ENCODE measurements around the gene MYOC.
"Not testable (repeated sequence)": the region's sequence is repeated elsewhere in the genome, so short reads cannot be mapped to it uniquely, and the experiment has no call there.

Gene MYOC

GRCh38 chr1:171652234-171652822, at the start of gene MYOC:
Gene MYOC, minus strand, starts transcription at chr1:171652688. Its CDS starts 77 bp downstream, at chr1:171652611.
- DNase-seq = no peak

DNA sequence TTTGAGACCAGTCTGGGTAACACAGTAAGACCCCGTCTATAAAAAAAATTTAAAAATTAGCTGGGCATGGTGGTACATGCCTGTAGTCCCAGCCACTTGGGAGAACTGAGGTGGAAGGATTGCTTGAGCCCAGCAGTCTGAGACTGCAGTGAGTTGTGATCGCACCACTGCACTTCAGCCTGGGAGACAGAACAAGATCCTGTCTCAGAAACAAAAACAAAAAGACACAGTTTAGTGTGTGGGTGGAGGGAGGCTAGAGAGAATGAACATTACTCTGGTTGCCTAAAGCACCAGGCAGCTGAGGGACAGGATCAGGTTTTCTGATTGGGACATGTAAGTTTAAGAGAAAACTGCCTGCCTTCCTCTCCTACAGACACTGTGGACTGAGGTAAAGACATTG, 47.0 kb upstream of the MYOC start:
- DNase-seq = no peak

DNA sequence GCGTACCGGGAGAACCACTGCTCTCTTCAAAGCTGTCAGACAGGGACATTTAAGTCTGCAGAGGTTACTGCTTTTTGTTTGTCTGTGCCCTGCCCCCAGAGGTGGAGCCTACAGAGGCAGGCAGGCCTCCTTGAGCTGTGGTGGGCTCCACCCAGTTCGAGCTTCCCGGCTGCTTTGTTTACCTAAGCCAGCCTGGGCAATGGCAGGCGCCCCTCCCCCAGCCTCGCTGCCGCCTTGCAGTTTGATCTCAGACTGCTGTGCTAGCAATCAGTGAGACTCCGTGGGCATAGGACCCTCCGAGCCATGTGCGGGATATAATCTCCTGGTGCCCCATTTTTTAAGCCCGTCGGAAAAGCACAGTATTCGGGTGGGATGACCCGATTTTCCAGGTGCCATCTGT, 43.3 kb upstream of the MYOC start:
- DNase-seq = not testable (repeated sequence)

- not testable (repeated sequence) for DNase-seq
Observed at GRCh38 chr1:171693541-171693940, 41.1 kb upstream of the MYOC start.

DNA sequence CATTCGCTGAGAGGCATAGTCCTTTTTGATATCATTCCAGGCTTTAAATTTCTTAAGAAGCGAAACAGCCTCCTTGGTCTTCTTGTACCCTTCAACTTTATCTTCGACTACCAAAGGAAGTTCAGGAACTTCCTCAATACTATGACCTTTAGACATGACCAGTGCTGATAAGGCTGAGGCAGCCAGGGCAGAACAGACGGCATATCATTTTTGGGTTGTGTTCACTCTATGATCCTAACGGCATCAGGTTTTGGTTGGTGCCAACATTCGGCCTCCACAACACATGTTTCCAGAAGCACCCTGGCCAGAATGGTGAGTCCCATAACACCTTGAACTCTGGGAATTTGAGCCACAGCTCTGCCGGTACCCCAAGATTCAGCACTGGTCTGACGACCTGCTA, 31.4 kb upstream of the MYOC start:
- no peak for DNase-seq

DNA sequence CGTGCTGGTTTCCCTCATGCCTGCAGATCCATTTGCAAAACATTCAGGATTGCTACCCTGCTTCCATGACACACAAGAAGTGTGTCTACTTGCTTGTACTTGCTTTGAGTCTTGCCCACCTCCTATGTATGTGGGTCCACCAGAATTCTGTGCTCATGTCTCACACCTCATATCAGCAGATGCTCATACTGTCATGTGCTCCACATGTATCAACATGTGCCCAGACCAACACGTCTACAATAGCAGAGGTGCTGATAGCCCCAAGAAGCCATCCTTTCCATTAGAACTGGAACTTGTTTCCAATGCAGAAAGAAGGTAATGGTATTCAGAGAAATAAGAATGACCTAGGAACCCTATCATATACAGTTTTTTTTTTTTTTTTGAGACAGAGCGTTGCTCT, 27.9 kb upstream of the MYOC start:
- DNase-seq = no peak

GRCh38 chr1:171676823-171677222, 24.3 kb upstream of the MYOC start:
- DNase-seq = no peak

- DNase-seq = no peak
Observed at GRCh38 chr1:171674431-171675405, 22.2 kb upstream of the MYOC start.

DNA sequence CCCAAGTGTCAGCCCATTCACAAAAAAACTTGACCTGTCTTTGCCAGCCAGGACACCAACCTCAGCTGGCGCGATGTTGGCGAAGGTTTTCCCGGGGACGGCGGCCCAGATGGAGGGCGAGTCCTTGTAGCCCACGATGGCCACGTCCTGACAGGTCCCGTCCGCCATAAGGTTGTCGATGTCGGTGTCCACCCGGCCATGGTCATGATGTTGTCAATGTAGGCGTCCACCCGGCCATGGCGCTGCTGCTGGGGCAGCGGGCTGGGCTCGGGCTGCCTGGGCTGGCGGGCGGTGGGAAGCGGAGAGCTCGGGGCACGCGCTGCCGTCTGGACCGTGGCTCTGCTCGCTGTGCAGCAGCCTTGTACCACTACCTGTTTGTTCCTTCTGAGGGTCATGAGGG, 18.3 kb upstream of the MYOC start:
- no peak for DNase-seq

DNA sequence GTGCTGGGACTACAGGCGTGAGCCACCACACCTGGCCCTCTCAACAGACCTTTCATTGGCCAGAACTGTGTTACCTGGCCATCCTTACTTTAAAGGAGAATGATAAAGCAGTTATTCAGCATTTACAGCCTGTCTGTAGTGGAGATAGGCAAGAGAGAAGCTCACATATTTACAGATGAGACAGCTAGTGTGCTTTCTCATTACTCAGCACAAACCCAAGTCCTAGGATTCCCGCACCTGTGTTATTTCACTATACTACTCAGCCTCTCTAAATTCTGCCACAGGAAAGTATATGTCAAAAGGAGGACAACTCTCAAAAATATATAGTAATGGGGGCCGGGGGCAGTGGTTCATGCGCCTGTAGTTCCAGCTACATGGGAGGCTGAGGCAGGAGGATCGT, 15.9 kb upstream of the MYOC start:
- no peak for DNase-seq

DNA sequence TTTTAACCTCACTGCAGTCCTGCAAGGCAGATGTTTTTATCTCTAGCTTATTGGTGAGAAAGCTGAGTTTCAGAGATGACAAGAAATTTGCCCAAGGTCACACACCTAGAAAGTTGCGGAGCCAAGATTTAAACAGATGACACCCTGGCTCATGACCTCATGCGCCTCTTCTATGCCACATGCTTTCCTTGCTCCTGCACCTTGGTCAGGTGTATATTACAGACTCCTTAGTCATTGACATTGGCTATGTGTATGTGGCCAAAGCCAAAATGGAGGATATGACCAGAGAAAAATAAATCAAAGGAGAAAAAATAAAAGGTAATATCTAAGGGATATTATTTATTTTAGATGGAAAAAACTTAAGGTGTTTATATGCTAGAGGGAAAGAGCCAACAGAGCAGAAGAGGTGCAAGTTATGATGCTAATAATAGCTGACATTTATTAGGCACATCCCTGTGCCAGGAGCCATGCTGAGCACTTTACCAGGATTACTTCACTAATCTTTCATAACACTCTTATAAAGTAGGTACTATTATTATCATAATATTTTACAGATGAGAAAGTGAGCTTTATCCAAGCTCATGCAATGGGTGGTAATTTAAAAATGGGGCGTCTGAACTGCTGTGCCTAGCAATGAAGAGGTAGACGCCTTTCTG, 13.8 kb upstream of the MYOC start:
- DNase-seq = no peak

- no peak for DNase-seq
Observed at GRCh38 chr1:171664976-171665375, 12.5 kb upstream of the MYOC start.

- DNase-seq = no peak
Observed at GRCh38 chr1:171663854-171664575, 11.5 kb upstream of the MYOC start.

- DNase-seq = no peak
Observed at GRCh38 chr1:171663036-171663853, 10.8 kb upstream of the MYOC start.

DNA sequence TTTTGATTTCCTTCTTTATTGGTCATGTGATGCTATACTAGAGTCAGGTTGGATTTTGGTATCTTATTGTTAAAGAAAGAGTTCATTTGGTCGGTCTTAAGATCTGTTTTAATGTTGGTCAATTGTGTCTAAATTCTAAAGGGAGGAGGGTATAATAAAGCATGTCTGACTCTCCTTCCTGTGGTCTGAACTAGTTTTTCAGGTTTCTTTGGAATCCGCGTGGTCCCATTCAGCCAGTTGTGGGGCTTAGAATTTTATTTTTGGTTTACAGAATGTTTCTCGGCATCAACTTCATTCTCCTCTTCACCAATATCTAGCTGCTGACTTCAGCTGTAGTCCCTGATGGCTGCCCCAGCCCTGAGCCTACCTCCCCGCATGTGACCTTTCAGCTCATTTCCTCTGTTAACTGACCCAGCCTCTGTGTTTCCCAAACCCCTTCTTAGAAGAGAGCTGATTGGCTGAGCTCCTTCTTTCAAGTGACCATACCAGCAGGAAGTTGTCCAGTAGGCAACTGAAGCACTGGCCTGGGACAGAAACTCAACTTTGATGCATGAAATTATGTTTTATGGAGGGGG, 8.7 kb upstream of the MYOC start:
- no peak for DNase-seq

GRCh38 chr1:171656206-171656605, 3.7 kb upstream of the MYOC start:
- DNase-seq = not testable (repeated sequence)

- no peak for DNase-seq
Observed at GRCh38 chr1:171655746-171656116, 3.2 kb upstream of the MYOC start.

- DNase-seq = peak; percentile 87 to 88
Observed at GRCh38 chr1:171654942-171655745, 2.7 kb upstream of the MYOC start.

DNA sequence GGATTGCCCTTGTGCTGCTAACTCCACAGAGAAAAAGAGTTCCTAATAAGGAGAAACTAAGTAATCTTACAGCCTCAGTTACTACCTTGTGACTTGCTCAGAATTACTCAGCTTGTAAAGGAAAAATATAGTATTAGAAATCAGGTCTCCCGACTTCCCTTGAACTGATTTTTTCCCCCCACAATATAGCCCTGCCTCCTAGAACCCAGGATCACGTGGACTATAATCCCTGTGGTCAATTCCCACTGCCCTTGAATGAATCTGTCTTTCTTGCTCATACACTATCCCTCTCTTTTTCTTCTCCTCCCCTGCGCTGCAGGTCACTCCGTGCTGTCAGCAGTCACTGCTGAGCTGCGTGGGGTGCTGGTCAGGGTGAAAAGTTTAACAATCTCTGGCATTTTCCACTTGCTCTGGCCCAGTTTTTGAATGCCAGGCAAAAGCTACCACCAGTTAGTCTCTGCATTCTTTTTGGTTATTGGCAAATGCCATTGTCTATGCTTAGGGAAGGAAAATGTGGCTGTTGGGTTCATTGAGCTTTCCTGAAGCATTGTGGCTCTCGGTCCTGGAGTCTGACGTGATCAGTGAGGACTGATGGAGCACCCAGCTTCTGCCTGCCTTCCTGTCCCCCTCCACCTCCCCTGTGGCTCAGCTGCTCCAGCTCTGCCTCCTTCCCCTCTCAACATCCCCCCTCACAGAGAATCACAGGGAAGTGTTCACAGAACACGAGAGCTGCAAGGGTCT, 1.9 kb upstream of the MYOC start:
- DNase-seq = no peak

- no peak for DNase-seq
Observed at GRCh38 chr1:171653796-171654195, 1.3 kb upstream of the MYOC start.
